HepG2 (cell line): ENCODE data around the gene LY6G5B. TPM values are rescaled to one million over a fixed set of nuclear protein-coding genes. Genes with fewer than 3 reads are reported as not detected.

Experiments used
- MED13 ChIP-seq: sonication (generic); formaldehyde crosslinking; IDR thresholded peaks from 2 replicates; pipeline ENCODE4 v1.5.0; 2020; ENCODE audit warnings: missing genetic modification reagents
- MTF1 ChIP-seq: sonication (generic); formaldehyde crosslinking; IDR thresholded peaks from 2 replicates; pipeline ENCODE4 v1.5.0; 2020; ENCODE audit warnings: missing genetic modification reagents
- NFATC3 ChIP-seq: sonication (generic); formaldehyde crosslinking; IDR thresholded peaks from 2 replicates; pipeline ENCODE4 v1.5.1; 2020; ENCODE audit warnings: mild to moderate bottlenecking, missing genetic modification reagents
- POLR2AphosphoS2 ChIP-seq: IDR thresholded peaks from 2 replicates; pipeline ENCODE4 v1.6.1; 2011; ENCODE audit warnings: low read depth, low read length, improper control_type of control experiment
- SATB2 ChIP-seq: sonication (generic); formaldehyde crosslinking; IDR thresholded peaks from 2 replicates; pipeline ENCODE4 v1.5.0; 2020; ENCODE audit warnings: missing genetic modification reagents
- SIN3B ChIP-seq: fragments of 150-350 bp; IDR thresholded peaks from 2 replicates; pipeline ENCODE4 v1.6.1; 2014; ENCODE audit warnings: low read length
- SIX4 ChIP-seq: sonication (generic); formaldehyde crosslinking; IDR thresholded peaks from 2 replicates; pipeline ENCODE4 v1.4.0; 2020; ENCODE audit warnings: missing genetic modification reagents
- SOX6 ChIP-seq, 2 experiments: fragments of 450-650 bp in 1 of 2; sonication (generic) in 1 of 2; formaldehyde crosslinking in 1 of 2; IDR thresholded peaks; 2 replicates each; pipeline versions ENCODE4 v1.4.0 to v1.6.1; 2017 to 2020; ENCODE audit warnings: antibody characterized with exemption in 1 of 2, mild to moderate bottlenecking in 1 of 2, missing genetic modification reagents in 1 of 2
- STAT5B ChIP-seq: sonication (generic); formaldehyde crosslinking; IDR thresholded peaks from 2 replicates; pipeline ENCODE4 v1.4.0; 2020; ENCODE audit warnings: missing genetic modification reagents
- ZBTB14 ChIP-seq: sonication (generic); formaldehyde crosslinking; IDR thresholded peaks from 2 replicates; pipeline ENCODE4 v1.4.0; 2020; ENCODE audit warnings: missing genetic modification reagents
- ZBTB49 ChIP-seq: sonication (generic); formaldehyde crosslinking; IDR thresholded peaks from 2 replicates; pipeline ENCODE4 v1.4.0; 2020; ENCODE audit warnings: missing genetic modification reagents, borderline replicate concordance
- ZNF280D ChIP-seq: sonication (generic); formaldehyde crosslinking; IDR thresholded peaks from 2 replicates; pipeline ENCODE4 v1.5.1; 2020; ENCODE audit warnings: mild to moderate bottlenecking, missing genetic modification reagents
- ZNF317 ChIP-seq: sonication (generic); formaldehyde crosslinking; IDR thresholded peaks from 2 replicates; pipeline ENCODE4 v1.5.0; 2020; ENCODE audit warnings: mild to moderate bottlenecking, missing genetic modification reagents
- ZNF678 ChIP-seq: sonication (generic); formaldehyde crosslinking; IDR thresholded peaks from 2 replicates; pipeline ENCODE4 v1.4.0; 2020; ENCODE audit warnings: mild to moderate bottlenecking, missing genetic modification reagents
- ZNF841 ChIP-seq: sonication (generic); formaldehyde crosslinking; IDR thresholded peaks from 2 replicates; pipeline ENCODE4 v1.8.1; 2023; ENCODE audit warnings: missing genetic modification reagents, borderline replicate concordance
- polyA plus RNA-seq, 8 experiments: library from polyadenylated mRNA; depleted of rRNA in 3 of 8; stranded (reverse) in 7 of 8; unstranded in 1 of 8; fragments of >200 nt; fragmentation: Illumina TruSeq in 4 of 8; extraction: Trizol in 4 of 8; gene quantifications; 2 replicates each; pipeline versions ENCODE4 v1.2.1 to v1.2.3, GENCODE V29; 2011 to 2016; ENCODE audit warnings: low read depth in 4 of 8, missing spikeins in 1 of 8, mixed read lengths in 1 of 8; ENCODE audit not compliant: insufficient read depth in 1 of 8
- total RNA-seq, 5 experiments: library from RNA; depleted of rRNA; stranded (reverse); fragments of >200 nt; fragmentation: Illumina TruSeq; extraction: Trizol; gene quantifications; 2 replicates each; pipeline ENCODE4 v1.2.3, GENCODE V29; 2016; ENCODE audit warnings: low read depth in 1 of 5
- TF ChIP-seq, protein P1 (sequence below): sonication (generic); formaldehyde crosslinking; IDR thresholded peaks from 2 replicates; pipeline ENCODE4 v1.8.0; 2022; ENCODE audit warnings: missing genetic modification reagents, mild to moderate bottlenecking, moderate library complexity, borderline replicate concordance
- TF ChIP-seq, protein P2 (sequence below): sonication (generic); formaldehyde crosslinking; IDR thresholded peaks from 2 replicates; pipeline ENCODE4 v1.5.0; 2020; ENCODE audit warnings: missing genetic modification reagents

LY6G5B gene
- total and polyA plus RNA-seq, 2 of the 13 experiments (the other 11 are each of a cell fraction or from before 2014, with no cell fraction given) = 7.8 to 15.7 TPM

GRCh38 chr6:31702819-31703716 lies 33.3 kb downstream of the LY6G5B start, which contains the start of gene ABHD16A (continued):
- TF ChIP-seq ZNF280D (CRISPR knock-in tag) (peak; percentile 74; the same call in 1 of the 2 replicates), POLR2AphosphoS2 (no peak), ZNF317 (peak; percentile 84), STAT5B (no peak), SIX4 (CRISPR knock-in tag) (peak; percentile 63), MTF1 (no peak), NFATC3 (no peak), ZNF841 (CRISPR knock-in tag) (no peak), SOX6 (IDR thresholded peaks at IDR 0.05) (no peak), SOX6 (CRISPR knock-in tag; IDR thresholded peaks at IDR 0.05) (peak; percentile 47), ZNF678 (CRISPR knock-in tag) (no peak), SATB2 (0 out of 2 replicates have a peak, but pooled peaks have one; percentile 26), ZBTB14 (CRISPR knock-in tag) (no peak), ZBTB49 (CRISPR knock-in tag) (peak; percentile 14; the same call in 1 of the 2 replicates), SIN3B (no peak), MED13 (CRISPR knock-in tag) (no peak; the same call in none of the 2 replicates)
- TF ChIP-seq, protein P1, sequence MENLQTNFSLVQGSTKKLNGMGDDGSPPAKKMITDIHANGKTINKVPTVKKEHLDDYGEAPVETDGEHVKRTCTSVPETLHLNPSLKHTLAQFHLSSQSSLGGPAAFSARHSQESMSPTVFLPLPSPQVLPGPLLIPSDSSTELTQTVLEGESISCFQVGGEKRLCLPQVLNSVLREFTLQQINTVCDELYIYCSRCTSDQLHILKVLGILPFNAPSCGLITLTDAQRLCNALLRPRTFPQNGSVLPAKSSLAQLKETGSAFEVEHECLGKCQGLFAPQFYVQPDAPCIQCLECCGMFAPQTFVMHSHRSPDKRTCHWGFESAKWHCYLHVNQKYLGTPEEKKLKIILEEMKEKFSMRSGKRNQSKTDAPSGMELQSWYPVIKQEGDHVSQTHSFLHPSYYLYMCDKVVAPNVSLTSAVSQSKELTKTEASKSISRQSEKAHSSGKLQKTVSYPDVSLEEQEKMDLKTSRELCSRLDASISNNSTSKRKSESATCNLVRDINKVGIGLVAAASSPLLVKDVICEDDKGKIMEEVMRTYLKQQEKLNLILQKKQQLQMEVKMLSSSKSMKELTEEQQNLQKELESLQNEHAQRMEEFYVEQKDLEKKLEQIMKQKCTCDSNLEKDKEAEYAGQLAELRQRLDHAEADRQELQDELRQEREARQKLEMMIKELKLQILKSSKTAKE (CRISPR knock-in tag) = 0 out of 2 replicates have a peak, but pooled peaks have one; percentile 17
- TF ChIP-seq, protein P2, sequence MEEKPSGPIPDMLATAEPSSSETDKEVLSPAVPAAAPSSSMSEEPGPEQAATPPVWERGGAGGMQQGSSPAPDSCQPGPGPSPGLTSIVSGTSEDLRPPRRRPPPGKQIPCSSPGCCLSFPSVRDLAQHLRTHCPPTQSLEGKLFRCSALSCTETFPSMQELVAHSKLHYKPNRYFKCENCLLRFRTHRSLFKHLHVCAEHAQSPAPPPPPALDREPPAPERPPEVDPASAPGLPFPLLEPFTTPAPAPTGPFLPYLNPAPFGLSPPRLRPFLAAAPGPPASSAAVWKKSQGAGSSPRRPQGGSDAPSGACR (CRISPR knock-in tag) = peak; percentile 66; the same call in 1 of the 2 replicates
